ENCODE results near the gene KLHDC9.
A peak's percentile ranks its signal among the peaks of the same experiment; 100 is the strongest.

KLHDC9 gene

DNA sequence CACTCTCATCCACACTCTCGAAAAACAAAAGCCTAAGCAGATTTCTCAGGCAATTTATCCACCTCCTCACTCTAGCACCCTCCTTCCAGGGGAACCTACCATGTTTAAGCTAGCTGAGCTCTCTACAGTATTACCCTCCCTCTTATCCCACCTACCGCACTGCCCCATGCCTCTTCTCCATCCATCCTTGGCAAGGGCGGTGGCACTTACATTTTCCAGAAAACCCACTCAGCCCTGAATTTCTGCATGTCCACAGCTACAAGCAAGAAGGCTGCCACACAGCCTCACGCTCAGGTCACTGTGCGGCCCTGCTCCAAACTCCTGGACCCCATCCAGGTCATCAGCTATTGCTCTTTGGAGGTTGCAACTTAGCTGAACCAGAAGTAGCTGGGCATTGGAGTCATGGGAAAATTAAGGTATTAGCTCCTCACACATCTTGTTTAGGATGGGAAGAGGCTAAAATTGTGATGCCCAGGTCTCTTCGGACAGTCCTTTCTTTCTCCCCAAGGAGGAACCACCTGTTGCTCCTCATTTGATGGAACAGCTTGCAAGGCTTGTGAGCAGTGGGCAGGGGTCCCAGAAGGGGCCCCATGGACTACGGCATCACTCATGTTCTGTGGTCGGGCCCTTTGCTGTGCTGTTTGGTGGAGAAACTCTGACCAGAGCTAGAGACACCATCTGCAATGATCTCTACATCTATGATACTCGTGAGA, 1.1 kb downstream of the KLHDC9 start:
- DNase-seq (ENCODE audit: low read depth in 1 of 2, low spot score in 1 of 2): no peak
- Histone ChIP-seq H3K27me3 (ENCODE audit: insufficient read depth, poor library complexity, severe bottlenecking) (no peaks in the 10 kb centered on the region), H3K4me3 (replicated peaks; ENCODE audit: insufficient read depth, low read length) (no peak overlapping the region), H3K27ac (replicated peaks) (no peak overlapping the region)
- TF ChIP-seq POLR2AphosphoS5 (IDR thresholded peaks at IDR 0.05; ENCODE audit: low read depth) (peak; percentile 43; the same call in 1 of the 2 replicates), CTCF (IDR thresholded peaks at IDR 0.05; ENCODE audit: insufficient read depth, low read length) (no peak)

DNA sequence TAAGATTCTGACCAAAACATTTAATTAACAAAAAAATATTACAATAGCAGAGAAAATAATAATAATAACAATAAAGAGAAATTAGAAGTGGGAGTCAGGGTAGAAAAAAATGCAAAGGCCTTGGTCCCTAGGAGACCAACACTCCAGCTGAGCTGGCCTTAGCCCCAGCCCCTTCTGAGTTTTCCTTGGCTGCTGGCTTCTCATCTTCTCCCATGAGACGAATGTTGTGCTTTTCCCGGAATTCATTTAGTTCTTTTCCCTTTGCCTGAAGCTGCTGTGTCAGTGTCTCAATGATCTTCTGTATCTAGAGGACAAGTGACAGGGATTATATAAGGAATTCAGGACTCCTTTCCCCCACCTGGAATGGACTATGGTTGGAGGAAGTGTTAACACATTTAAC, 2.4 kb downstream of the KLHDC9 start:
- Histone ChIP-seq H3K4me3 (replicated peaks; ENCODE audit: insufficient read depth, low read length) (no peak overlapping the region), H3K27me3 (ENCODE audit: insufficient read depth, poor library complexity, severe bottlenecking) (no peaks in the 10 kb centered on the region), H3K27ac (replicated peaks) (no peak overlapping the region)
- no peak for TF ChIP-seq CTCF (IDR thresholded peaks at IDR 0.05; ENCODE audit: insufficient read depth, low read length)
- TF ChIP-seq GABPA (IDR thresholded peaks at IDR 0.05; ENCODE audit: low read depth): no peak
- TF ChIP-seq SPI1 (IDR thresholded peaks at IDR 0.05; ENCODE audit: borderline replicate concordance, low read depth): no peak
- no peak for TF ChIP-seq POLR2AphosphoS5 (IDR thresholded peaks at IDR 0.05; ENCODE audit: low read depth)
- TF ChIP-seq, protein P1, sequence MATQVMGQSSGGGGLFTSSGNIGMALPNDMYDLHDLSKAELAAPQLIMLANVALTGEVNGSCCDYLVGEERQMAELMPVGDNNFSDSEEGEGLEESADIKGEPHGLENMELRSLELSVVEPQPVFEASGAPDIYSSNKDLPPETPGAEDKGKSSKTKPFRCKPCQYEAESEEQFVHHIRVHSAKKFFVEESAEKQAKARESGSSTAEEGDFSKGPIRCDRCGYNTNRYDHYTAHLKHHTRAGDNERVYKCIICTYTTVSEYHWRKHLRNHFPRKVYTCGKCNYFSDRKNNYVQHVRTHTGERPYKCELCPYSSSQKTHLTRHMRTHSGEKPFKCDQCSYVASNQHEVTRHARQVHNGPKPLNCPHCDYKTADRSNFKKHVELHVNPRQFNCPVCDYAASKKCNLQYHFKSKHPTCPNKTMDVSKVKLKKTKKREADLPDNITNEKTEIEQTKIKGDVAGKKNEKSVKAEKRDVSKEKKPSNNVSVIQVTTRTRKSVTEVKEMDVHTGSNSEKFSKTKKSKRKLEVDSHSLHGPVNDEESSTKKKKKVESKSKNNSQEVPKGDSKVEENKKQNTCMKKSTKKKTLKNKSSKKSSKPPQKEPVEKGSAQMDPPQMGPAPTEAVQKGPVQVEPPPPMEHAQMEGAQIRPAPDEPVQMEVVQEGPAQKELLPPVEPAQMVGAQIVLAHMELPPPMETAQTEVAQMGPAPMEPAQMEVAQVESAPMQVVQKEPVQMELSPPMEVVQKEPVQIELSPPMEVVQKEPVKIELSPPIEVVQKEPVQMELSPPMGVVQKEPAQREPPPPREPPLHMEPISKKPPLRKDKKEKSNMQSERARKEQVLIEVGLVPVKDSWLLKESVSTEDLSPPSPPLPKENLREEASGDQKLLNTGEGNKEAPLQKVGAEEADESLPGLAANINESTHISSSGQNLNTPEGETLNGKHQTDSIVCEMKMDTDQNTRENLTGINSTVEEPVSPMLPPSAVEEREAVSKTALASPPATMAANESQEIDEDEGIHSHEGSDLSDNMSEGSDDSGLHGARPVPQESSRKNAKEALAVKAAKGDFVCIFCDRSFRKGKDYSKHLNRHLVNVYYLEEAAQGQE (IDR thresholded peaks at IDR 0.05; ENCODE audit: insufficient replicate concordance, low read depth): no peak
- no peak for DNase-seq (ENCODE audit: low read depth in 1 of 2, low spot score in 1 of 2)

DNA sequence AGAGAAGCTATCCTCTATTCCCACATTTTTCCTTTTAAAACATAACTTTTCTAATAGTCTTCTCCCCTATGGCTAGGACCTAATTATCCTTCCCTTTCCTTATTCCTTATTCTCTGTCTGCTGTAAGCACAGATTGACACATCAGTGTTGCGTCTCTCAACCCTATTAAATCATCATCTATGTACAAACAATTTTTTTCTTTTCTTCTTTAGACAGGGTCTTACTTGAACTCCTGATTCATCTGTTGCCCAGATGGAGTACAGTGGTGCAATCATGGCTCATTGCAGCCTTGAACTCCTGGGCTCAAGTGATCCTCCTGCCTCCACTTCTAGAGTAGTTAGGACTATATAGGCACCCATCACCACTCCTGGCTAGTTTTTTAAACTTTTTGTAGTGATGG, 8.3 kb downstream of the KLHDC9 start:
- Histone ChIP-seq H3K27ac (replicated peaks) (no peak overlapping the region), H3K27me3 (ENCODE audit: insufficient read depth, poor library complexity, severe bottlenecking) (no peaks in the 10 kb centered on the region), H3K4me3 (replicated peaks; ENCODE audit: insufficient read depth, low read length) (no peak overlapping the region)
- TF ChIP-seq SPI1 (IDR thresholded peaks at IDR 0.05; ENCODE audit: borderline replicate concordance, low read depth) (no peak), GABPA (IDR thresholded peaks at IDR 0.05; ENCODE audit: low read depth) (no peak), POLR2AphosphoS5 (IDR thresholded peaks at IDR 0.05; ENCODE audit: low read depth) (no peak), CTCF (IDR thresholded peaks at IDR 0.05; ENCODE audit: insufficient read depth, low read length) (no peak)
- TF ChIP-seq, protein P1 (IDR thresholded peaks at IDR 0.05; ENCODE audit: insufficient replicate concordance, low read depth): no peak
- no peak for DNase-seq (ENCODE audit: low read depth in 1 of 2, low spot score in 1 of 2)

GRCh38 chr1:161111117-161111516, 13.0 kb downstream of the KLHDC9 start:
- Histone ChIP-seq H3K4me3 (replicated peaks; ENCODE audit: insufficient read depth, low read length) (no peak overlapping the region), H3K27ac (replicated peaks) (no peak overlapping the region), H3K27me3 (ENCODE audit: insufficient read depth, poor library complexity, severe bottlenecking) (no peaks in the 10 kb centered on the region)
- TF ChIP-seq SPI1 (IDR thresholded peaks at IDR 0.05; ENCODE audit: borderline replicate concordance, low read depth): no peak
- TF ChIP-seq, protein P1 (IDR thresholded peaks at IDR 0.05; ENCODE audit: insufficient replicate concordance, low read depth): no peak
- no peak for TF ChIP-seq GABPA (IDR thresholded peaks at IDR 0.05; ENCODE audit: low read depth)
- no peak for TF ChIP-seq POLR2AphosphoS5 (IDR thresholded peaks at IDR 0.05; ENCODE audit: low read depth)
- no peak for DNase-seq (ENCODE audit: low read depth in 1 of 2, low spot score in 1 of 2)

All from HL-60 (cell line).